Measurements from ENCODE around the gene FADS6.
A peak's percentile ranks its signal among the peaks of the same experiment; 100 is the strongest.

The FADS6 gene

GRCh38 chr17:74851612-74852236 lies 41.7 kb downstream of the FADS6 start:
- no peak for DNase-seq

GRCh38 chr17:74850914-74851313 lies 42.5 kb downstream of the FADS6 start:
- DNase-seq, result no peak

GRCh38 chr17:74850310-74850709 lies 43.1 kb downstream of the FADS6 start:
- no peak for DNase-seq

- no peak for DNase-seq
Observed at GRCh38 chr17:74848656-74849399, 44.6 kb downstream of the FADS6 start.

- no peak for DNase-seq
Observed at GRCh38 chr17:74846621-74847020, 46.8 kb downstream of the FADS6 start.

GRCh38 chr17:74843352-74843627 lies 50.1 kb downstream of the FADS6 start:
- no peak for DNase-seq

- peak in 1 of 2 donors; percentile 37 for DNase-seq
Observed at GRCh38 chr17:74842599-74843351, 50.7 kb downstream of the FADS6 start.

- no peak for DNase-seq
Observed at GRCh38 chr17:74842146-74842598, 51.3 kb downstream of the FADS6 start.

- peak in 1 of 2 donors; percentile 31 for DNase-seq
Observed at GRCh38 chr17:74840989-74841666, 52.3 kb downstream of the FADS6 start.

- DNase-seq, result no peak
Observed at GRCh38 chr17:74839990-74840852, 53.2 kb downstream of the FADS6 start.

- no peak for DNase-seq
Observed at GRCh38 chr17:74838274-74838673, 55.2 kb downstream of the FADS6 start.

- no peak for DNase-seq
Observed at GRCh38 chr17:74836691-74837467, 56.6 kb downstream of the FADS6 start.

- DNase-seq, result no peak
Observed at GRCh38 chr17:74836191-74836590, 57.2 kb downstream of the FADS6 start.

- peak in 1 of 2 donors; percentile 44 for DNase-seq
Observed at GRCh38 chr17:74833501-74834377, 59.7 kb downstream of the FADS6 start.

- no peak for DNase-seq
Observed at GRCh38 chr17:74832421-74832820, 61.0 kb downstream of the FADS6 start.

- DNase-seq, result no peak
Observed at GRCh38 chr17:74831444-74832146, 61.8 kb downstream of the FADS6 start.

- no peak for DNase-seq
Observed at GRCh38 chr17:74830861-74831260, 62.6 kb downstream of the FADS6 start.

GRCh38 chr17:74827800-74828199 lies 65.6 kb downstream of the FADS6 start:
- DNase-seq, result no peak
